Measurements from ENCODE around the gene RBM20.

RBM20 gene

GRCh38 chr10:110802551-110803238, 158.6 kb downstream of the RBM20 start:
- peak overlapping the region in 1 of 2 donors; percentile 36 for H3K4me3 ChIP-seq (ENCODE audit: low read length in 2 of 2)

GRCh38 chr10:110803239-110803749, 159.2 kb downstream of the RBM20 start:
- no peak overlapping the region for H3K27ac ChIP-seq (ENCODE audit: low read length)
- H3K4me3 ChIP-seq (ENCODE audit: low read length in 2 of 2), result no peak overlapping the region
- peak overlapping the region in 1 of 2 donors; percentile 13 for H3K9ac ChIP-seq (ENCODE audit: low read length in 2 of 2)
- peaks cover 24% of the 10 kb centered on the region for H3K4me1 ChIP-seq (ENCODE audit: control insufficient read depth, insufficient read depth, low read length)
- H3K27me3 ChIP-seq (ENCODE audit: control insufficient read depth in 1 of 2, insufficient read depth in 2 of 2, low read length in 2 of 2), result no peaks in the 10 kb centered on the region
- no peaks in the 10 kb centered on the region for H3K9me3 ChIP-seq (ENCODE audit: control insufficient read depth in 2 of 2, low read length in 2 of 2)
- H3K36me3 ChIP-seq (ENCODE audit: control insufficient read depth in 2 of 2, insufficient read depth in 2 of 2, low read length in 2 of 2), result no peaks in the 10 kb centered on the region

More at GRCh38 chr10:110802551-110803238, 158.6 kb downstream of the RBM20 start:
- Histone ChIP-seq H3K9ac (ENCODE audit: low read length in 2 of 2) (peak overlapping the region in 1 of 2 donors; percentile 13), H3K36me3 (ENCODE audit: control insufficient read depth in 2 of 2, insufficient read depth in 2 of 2, low read length in 2 of 2) (no peaks in the 10 kb centered on the region), H3K27me3 (ENCODE audit: control insufficient read depth in 1 of 2, insufficient read depth in 2 of 2, low read length in 2 of 2) (no peaks in the 10 kb centered on the region), H3K4me1 (ENCODE audit: control insufficient read depth, insufficient read depth, low read length) (peaks cover 24% of the 10 kb centered on the region), H3K27ac (ENCODE audit: low read length) (peak overlapping the region; percentile 13), H3K9me3 (ENCODE audit: control insufficient read depth in 2 of 2, low read length in 2 of 2) (no peaks in the 10 kb centered on the region)

GRCh38 chr10:110803830-110804338, 159.7 kb downstream of the RBM20 start:
- no peaks in the 10 kb centered on the region for H3K27me3 ChIP-seq (ENCODE audit: control insufficient read depth in 1 of 2, insufficient read depth in 2 of 2, low read length in 2 of 2)
- H3K4me1 ChIP-seq (ENCODE audit: control insufficient read depth, insufficient read depth, low read length), result peaks cover 24% of the 10 kb centered on the region
- peak overlapping the region in 1 of 2 donors; percentile 40 for H3K4me3 ChIP-seq (ENCODE audit: low read length in 2 of 2)
- H3K9ac ChIP-seq (ENCODE audit: low read length in 2 of 2), result no peak overlapping the region
- H3K36me3 ChIP-seq (ENCODE audit: control insufficient read depth in 2 of 2, insufficient read depth in 2 of 2, low read length in 2 of 2), result no peaks in the 10 kb centered on the region
- H3K27ac ChIP-seq (ENCODE audit: low read length), result no peak overlapping the region
- no peaks in the 10 kb centered on the region for H3K9me3 ChIP-seq (ENCODE audit: control insufficient read depth in 2 of 2, low read length in 2 of 2)

DNA sequence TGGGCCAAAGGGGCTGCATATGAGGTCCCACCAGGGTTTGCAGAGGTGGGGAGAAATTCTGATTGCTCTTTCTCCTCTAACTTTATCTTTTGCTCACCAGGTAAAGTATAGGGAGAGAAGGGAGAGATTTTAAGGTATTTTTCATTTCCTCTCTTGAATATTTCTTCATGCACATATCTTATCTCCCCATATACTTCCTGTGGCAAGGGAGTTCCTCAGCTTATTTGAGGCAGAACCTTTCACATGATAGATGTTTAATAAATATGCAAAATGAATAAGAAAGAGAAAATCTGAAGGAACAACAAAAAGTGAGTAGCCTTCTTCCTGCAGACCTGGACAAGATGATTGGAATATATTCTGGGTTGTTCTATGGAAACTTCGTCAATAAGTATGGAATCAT, 160.2 kb downstream of the RBM20 start:
- Histone ChIP-seq H3K4me3 (ENCODE audit: low read length in 2 of 2) (peak overlapping the region in 1 of 2 donors; percentile 40), H3K4me1 (ENCODE audit: control insufficient read depth, insufficient read depth, low read length) (peaks cover 24% of the 10 kb centered on the region), H3K27ac (ENCODE audit: low read length) (no peak overlapping the region), H3K36me3 (ENCODE audit: control insufficient read depth in 2 of 2, insufficient read depth in 2 of 2, low read length in 2 of 2) (no peaks in the 10 kb centered on the region), H3K9ac (ENCODE audit: low read length in 2 of 2) (no peak overlapping the region), H3K9me3 (ENCODE audit: control insufficient read depth in 2 of 2, low read length in 2 of 2) (no peaks in the 10 kb centered on the region), H3K27me3 (ENCODE audit: control insufficient read depth in 1 of 2, insufficient read depth in 2 of 2, low read length in 2 of 2) (no peaks in the 10 kb centered on the region)

DNA sequence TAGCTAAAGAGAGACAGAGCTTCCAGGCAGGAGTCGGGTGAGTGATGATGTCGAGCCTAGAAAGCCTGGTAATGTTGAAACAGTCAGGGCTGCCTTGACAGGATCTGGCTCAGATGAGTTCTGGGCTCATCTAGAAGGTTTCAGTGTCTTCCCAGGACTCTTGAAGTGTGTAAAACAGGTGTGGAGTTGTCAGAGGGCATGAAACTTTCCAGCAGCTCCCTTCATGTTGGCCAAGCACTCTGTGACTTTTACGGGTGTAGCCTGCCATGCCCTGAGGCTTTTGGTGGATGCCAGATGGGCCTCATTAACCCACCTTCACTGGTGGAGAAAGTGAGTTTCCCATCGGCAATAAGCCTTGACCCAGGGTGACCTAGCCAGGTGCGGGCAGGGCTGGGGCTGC, 161.2 kb downstream of the RBM20 start:
- H3K36me3 ChIP-seq (ENCODE audit: control insufficient read depth in 2 of 2, insufficient read depth in 2 of 2, low read length in 2 of 2), result no peaks in the 10 kb centered on the region
- H3K9ac ChIP-seq (ENCODE audit: low read length in 2 of 2), result no peak overlapping the region
- no peak overlapping the region for H3K27ac ChIP-seq (ENCODE audit: low read length)
- no peaks in the 10 kb centered on the region for H3K9me3 ChIP-seq (ENCODE audit: control insufficient read depth in 2 of 2, low read length in 2 of 2)
- H3K4me3 ChIP-seq (ENCODE audit: low read length in 2 of 2), result no peak overlapping the region
- H3K4me1 ChIP-seq (ENCODE audit: control insufficient read depth, insufficient read depth, low read length), result peaks cover 24% of the 10 kb centered on the region
- H3K27me3 ChIP-seq (ENCODE audit: control insufficient read depth in 1 of 2, insufficient read depth in 2 of 2, low read length in 2 of 2), result no peaks in the 10 kb centered on the region

- H3K4me1 ChIP-seq (ENCODE audit: control insufficient read depth, insufficient read depth, low read length), result peaks cover 24% of the 10 kb centered on the region
- no peaks in the 10 kb centered on the region for H3K27me3 ChIP-seq (ENCODE audit: control insufficient read depth in 1 of 2, insufficient read depth in 2 of 2, low read length in 2 of 2)
- no peaks in the 10 kb centered on the region for H3K9me3 ChIP-seq (ENCODE audit: control insufficient read depth in 2 of 2, low read length in 2 of 2)
- H3K4me3 ChIP-seq (ENCODE audit: low read length in 2 of 2), result no peak overlapping the region
- no peak overlapping the region for H3K27ac ChIP-seq (ENCODE audit: low read length)
- no peaks in the 10 kb centered on the region for H3K36me3 ChIP-seq (ENCODE audit: control insufficient read depth in 2 of 2, insufficient read depth in 2 of 2, low read length in 2 of 2)
- H3K9ac ChIP-seq (ENCODE audit: low read length in 2 of 2), result no peak overlapping the region
Measured at GRCh38 chr10:110806335-110806734, 162.2 kb downstream of the RBM20 start.

DNA sequence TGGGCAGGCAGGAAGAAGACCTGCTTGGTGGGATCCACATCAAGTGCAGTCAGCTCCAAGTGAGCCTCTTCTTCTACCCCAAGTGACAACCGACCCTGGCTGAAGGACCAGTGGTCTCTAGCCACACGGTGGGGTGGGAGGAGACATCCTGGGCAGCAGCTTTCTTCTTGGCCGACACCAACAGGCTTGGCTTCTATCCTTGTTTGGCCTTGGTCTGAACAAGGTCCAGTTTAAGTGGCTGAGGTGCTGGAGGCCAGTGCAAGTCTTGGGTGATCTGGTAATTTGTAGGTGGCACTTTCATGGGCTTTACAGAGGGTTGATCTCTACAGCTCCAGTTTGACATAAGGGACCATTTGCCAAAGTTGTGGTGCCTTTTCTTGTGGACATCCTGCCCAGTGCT, 164.0 kb downstream of the RBM20 start:
- Histone ChIP-seq H3K9me3 (ENCODE audit: control insufficient read depth in 2 of 2, low read length in 2 of 2) (no peaks in the 10 kb centered on the region), H3K27me3 (ENCODE audit: control insufficient read depth in 1 of 2, insufficient read depth in 2 of 2, low read length in 2 of 2) (no peaks in the 10 kb centered on the region), H3K9ac (ENCODE audit: low read length in 2 of 2) (no peak overlapping the region), H3K27ac (ENCODE audit: low read length) (no peak overlapping the region), H3K36me3 (ENCODE audit: control insufficient read depth in 2 of 2, insufficient read depth in 2 of 2, low read length in 2 of 2) (no peaks in the 10 kb centered on the region), H3K4me3 (ENCODE audit: low read length in 2 of 2) (no peak overlapping the region), H3K4me1 (ENCODE audit: control insufficient read depth, insufficient read depth, low read length) (peaks cover 13% of the 10 kb centered on the region)

GRCh38 chr10:110808615-110809014, 164.5 kb downstream of the RBM20 start:
- H3K27ac ChIP-seq (ENCODE audit: low read length), result no peak overlapping the region
- no peaks in the 10 kb centered on the region for H3K36me3 ChIP-seq (ENCODE audit: control insufficient read depth in 2 of 2, insufficient read depth in 2 of 2, low read length in 2 of 2)
- H3K9ac ChIP-seq (ENCODE audit: low read length in 2 of 2), result no peak overlapping the region

DNA sequence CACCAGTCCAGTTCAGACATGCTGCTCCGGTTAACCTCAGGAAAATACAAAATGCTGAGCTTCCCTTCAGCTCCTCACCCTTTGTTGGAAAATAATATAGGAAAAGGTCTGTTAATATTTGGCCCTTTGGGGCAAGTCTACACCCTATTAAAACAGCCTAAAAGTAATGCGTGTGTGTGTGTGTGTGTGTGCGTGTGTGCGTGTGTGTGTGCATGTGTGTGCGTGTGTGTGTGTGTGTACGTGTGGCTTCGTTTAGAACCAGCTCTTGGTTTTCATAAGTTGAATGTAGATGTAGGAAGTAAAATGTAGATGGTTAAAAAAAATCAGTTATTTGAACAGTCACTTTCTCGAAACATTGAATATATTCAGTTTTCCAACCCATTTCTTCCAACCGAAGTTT, 166.5 kb downstream of the RBM20 start:
- Histone ChIP-seq H3K9me3 (ENCODE audit: control insufficient read depth in 2 of 2, low read length in 2 of 2) (no peaks in the 10 kb centered on the region), H3K36me3 (ENCODE audit: control insufficient read depth in 2 of 2, insufficient read depth in 2 of 2, low read length in 2 of 2) (no peaks in the 10 kb centered on the region), H3K4me1 (ENCODE audit: control insufficient read depth, insufficient read depth, low read length) (peaks cover 7% of the 10 kb centered on the region), H3K4me3 (ENCODE audit: low read length in 2 of 2) (no peak overlapping the region), H3K27ac (ENCODE audit: low read length) (no peak overlapping the region), H3K9ac (ENCODE audit: low read length in 2 of 2) (no peak overlapping the region), H3K27me3 (ENCODE audit: control insufficient read depth in 1 of 2, insufficient read depth in 2 of 2, low read length in 2 of 2) (no peaks in the 10 kb centered on the region)

More at GRCh38 chr10:110808615-110809014, 164.5 kb downstream of the RBM20 start:
- Histone ChIP-seq H3K27me3 (ENCODE audit: control insufficient read depth in 1 of 2, insufficient read depth in 2 of 2, low read length in 2 of 2) (no peaks in the 10 kb centered on the region), H3K4me3 (ENCODE audit: low read length in 2 of 2) (no peak overlapping the region), H3K4me1 (ENCODE audit: control insufficient read depth, insufficient read depth, low read length) (peaks cover 10% of the 10 kb centered on the region), H3K9me3 (ENCODE audit: control insufficient read depth in 2 of 2, low read length in 2 of 2) (no peaks in the 10 kb centered on the region)

DNA sequence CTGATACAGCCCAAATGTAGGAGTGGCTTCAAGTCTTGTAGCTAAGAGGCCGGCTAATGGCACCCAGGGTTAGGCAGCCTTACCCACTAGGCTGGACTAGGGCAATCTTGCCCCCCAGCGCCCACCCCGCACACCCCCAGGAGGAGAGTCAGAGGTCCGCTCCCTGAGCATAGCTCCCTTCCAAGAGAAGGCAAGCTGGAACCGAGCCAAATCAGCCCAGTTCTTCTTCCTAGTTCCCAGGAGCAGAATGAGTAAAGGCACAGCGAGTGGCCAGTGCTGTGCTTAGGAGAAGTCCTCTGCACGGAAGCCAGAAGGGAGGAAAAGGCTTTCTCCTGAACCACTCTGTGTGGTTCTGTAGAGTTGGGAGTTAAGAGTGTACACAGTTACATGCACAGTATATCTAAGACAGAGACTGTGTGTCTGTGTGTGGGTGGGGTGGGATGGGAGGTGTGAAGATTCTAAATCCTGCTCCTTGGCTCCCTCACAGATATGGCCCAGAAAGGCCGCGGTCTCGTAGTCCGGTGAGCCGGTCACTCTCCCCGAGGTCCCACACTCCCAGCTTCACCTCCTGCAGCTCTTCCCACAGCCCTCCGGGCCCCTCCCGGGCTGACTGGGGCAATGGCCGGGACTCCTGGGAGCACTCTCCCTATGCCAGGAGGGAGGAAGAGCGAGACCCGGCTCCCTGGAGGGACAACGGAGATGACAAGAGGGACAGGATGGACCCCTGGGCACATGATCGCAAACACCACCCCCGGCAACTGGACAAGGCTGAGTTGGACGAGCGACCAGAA, 167.8 kb downstream of the RBM20 start:
- Histone ChIP-seq H3K4me3 (ENCODE audit: low read length in 2 of 2) (no peak overlapping the region), H3K36me3 (ENCODE audit: control insufficient read depth in 2 of 2, insufficient read depth in 2 of 2, low read length in 2 of 2) (no peaks in the 10 kb centered on the region), H3K27me3 (ENCODE audit: control insufficient read depth in 1 of 2, insufficient read depth in 2 of 2, low read length in 2 of 2) (no peaks in the 10 kb centered on the region), H3K9ac (ENCODE audit: low read length in 2 of 2) (no peak overlapping the region), H3K4me1 (ENCODE audit: control insufficient read depth, insufficient read depth, low read length) (peaks cover 11% of the 10 kb centered on the region), H3K9me3 (ENCODE audit: control insufficient read depth in 2 of 2, low read length in 2 of 2) (no peaks in the 10 kb centered on the region), H3K27ac (ENCODE audit: low read length) (no peak overlapping the region)
